Breast epithelium (tissue), 4 donors: ENCODE results near the gene TMEM120A. TPM values are rescaled to one million over a fixed set of nuclear protein-coding genes. Genes with fewer than 3 reads are reported as not detected.

Experiments used
- DNase-seq, 2 donors: peaks; one replicate each; pipeline ENCODE4 v3.0.0-alpha.2; 2019; ENCODE audit warnings: low spot score in 2 of 2
- H3K27ac ChIP-seq, 2 donors: fragments of 200-600 bp; sonication (generic) in 1 of 2; one replicate each; pipeline ENCODE4 v1.5.1; 2016 to 2019; ENCODE audit warnings: mild to moderate bottlenecking in 1 of 2
- H3K27me3 ChIP-seq, 2 donors: fragments of 200-600 bp; sonication (generic) in 1 of 2; one replicate each; pipeline versions ENCODE4 v1.5.1 to v1.6.0; 2017 to 2019; ENCODE audit warnings: control low read depth in 1 of 2, mild to moderate bottlenecking in 1 of 2
- H3K36me3 ChIP-seq: fragments of 200-600 bp; one replicate; pipeline ENCODE4 v1.5.1; 2019
- H3K4me1 ChIP-seq, 2 donors: fragments of 200-600 bp; sonication (generic); one replicate each; pipeline ENCODE4 v1.5.1; 2016 to 2019; ENCODE audit warnings: control low read depth in 1 of 2
- H3K4me3 ChIP-seq, 3 donors: fragments of 200-600 bp; sonication (generic); 1 replicate in 2 of 3; 2 replicates in 1 of 3; pipeline ENCODE4 v1.5.1; 2016 to 2019; ENCODE audit warnings: mild to moderate bottlenecking in 3 of 3, moderate library complexity in 2 of 3
- H3K9me3 ChIP-seq, 2 donors: fragments of 200-600 bp; sonication (generic) in 1 of 2; one replicate each; pipeline ENCODE4 v1.5.1; 2016 to 2019; ENCODE audit warnings: control low read depth in 1 of 2
- POLR2A ChIP-seq: fragments of 450-650 bp; IDR thresholded peaks from one replicate; pipeline ENCODE4 v1.6.1; 2016; ENCODE audit warnings: antibody characterized with exemption, mild to moderate bottlenecking, moderate library complexity
- POLR2AphosphoS5 ChIP-seq, 3 donors: sonication (generic); formaldehyde crosslinking; IDR thresholded peaks; one replicate each; pipeline ENCODE4 v1.6.1; 2017; ENCODE audit warnings: antibody characterized with exemption in 3 of 3
- intact Hi-C: fragments of 100-400 bp; cut with DNase I; formaldehyde crosslinking; loops from one replicate; pipeline ENCODE4 v1.15.1; 2023; ENCODE audit warnings: low total_unique reads
- total RNA-seq, 3 donors: library from RNA; depleted of rRNA; stranded (reverse); fragments of >200 nt; gene quantifications; one replicate each; pipeline ENCODE4 v1.1.0, GENCODE V29; 2016
- TF ChIP-seq, protein P1 (sequence below), 3 donors: fragments of 450-650 bp; IDR thresholded peaks; one replicate each; pipeline ENCODE4 v1.5.1; 2016 to 2017; ENCODE audit warnings: antibody characterized with exemption in 3 of 3, mild to moderate bottlenecking in 3 of 3, moderate library complexity in 3 of 3

Gene TMEM120A
- total RNA-seq, 3 donors from 2014 or later = 27.2 to 52.0 (median 42.9) TPM

DNA sequence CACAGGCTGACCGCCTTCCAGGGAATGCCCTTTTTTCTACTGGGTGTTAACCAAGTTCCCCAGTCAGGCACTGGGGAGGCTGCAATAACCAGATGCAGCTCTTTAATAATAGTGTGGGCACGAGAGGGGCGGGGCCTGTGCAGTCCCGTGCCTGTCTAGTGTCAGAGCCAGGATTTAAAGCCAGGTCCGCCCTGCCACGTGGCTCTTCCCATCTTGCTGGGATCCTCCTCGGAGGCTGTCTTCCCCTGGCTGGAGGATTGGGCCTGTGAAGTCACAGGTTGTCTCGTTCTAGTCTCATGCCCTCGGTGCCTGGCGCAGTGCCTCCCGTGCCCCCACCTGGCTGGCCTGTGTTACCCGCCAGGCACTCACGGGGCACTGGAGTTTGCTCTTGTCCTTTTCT is 25.2 kb downstream of the TMEM120A start:
- no peaks in the 10 kb centered on the region for H3K36me3 ChIP-seq
- TF ChIP-seq, protein P1, sequence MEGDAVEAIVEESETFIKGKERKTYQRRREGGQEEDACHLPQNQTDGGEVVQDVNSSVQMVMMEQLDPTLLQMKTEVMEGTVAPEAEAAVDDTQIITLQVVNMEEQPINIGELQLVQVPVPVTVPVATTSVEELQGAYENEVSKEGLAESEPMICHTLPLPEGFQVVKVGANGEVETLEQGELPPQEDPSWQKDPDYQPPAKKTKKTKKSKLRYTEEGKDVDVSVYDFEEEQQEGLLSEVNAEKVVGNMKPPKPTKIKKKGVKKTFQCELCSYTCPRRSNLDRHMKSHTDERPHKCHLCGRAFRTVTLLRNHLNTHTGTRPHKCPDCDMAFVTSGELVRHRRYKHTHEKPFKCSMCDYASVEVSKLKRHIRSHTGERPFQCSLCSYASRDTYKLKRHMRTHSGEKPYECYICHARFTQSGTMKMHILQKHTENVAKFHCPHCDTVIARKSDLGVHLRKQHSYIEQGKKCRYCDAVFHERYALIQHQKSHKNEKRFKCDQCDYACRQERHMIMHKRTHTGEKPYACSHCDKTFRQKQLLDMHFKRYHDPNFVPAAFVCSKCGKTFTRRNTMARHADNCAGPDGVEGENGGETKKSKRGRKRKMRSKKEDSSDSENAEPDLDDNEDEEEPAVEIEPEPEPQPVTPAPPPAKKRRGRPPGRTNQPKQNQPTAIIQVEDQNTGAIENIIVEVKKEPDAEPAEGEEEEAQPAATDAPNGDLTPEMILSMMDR (IDR thresholded peaks at IDR 0.05) = no peak
- TF ChIP-seq POLR2AphosphoS5 (IDR thresholded peaks at IDR 0.05) (no peak), POLR2A (no peak)
- H3K27me3 ChIP-seq = no peaks in the 10 kb centered on the region
- H3K4me1 ChIP-seq = peaks cover 0 to 4% of the 10 kb centered on the region in 2 donors
- H3K27ac ChIP-seq = peak overlapping the region in 1 of 2 donors; percentile 90
- no peak overlapping the region for H3K4me3 ChIP-seq
- no peak for DNase-seq
- intact Hi-C loops = no loop called here
- no peaks in the 10 kb centered on the region for H3K9me3 ChIP-seq

DNA sequence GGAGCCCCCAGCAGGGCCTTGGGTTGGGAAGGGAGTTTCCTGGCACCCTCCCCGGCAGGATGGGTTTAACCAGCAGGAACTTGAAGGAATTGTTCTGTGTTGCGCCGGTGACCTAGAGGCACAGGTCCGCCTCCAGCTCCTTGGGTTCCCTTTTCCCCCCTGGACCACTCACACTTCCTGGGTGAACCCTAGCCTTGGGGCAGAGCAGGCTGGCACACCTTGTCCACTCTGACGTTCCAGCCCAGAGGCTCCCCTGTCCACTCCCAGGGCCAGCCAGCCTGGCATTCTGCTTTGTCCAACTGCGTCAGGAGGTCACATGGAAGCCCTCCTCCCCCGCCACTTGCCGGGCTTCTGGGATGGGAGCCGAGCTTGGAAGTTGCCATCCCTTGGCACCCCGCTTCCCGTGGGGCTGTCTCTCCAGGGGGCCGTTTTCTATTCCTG is 25.8 kb downstream of the TMEM120A start:
- DNase-seq = no peak
- Histone ChIP-seq H3K4me3 (no peak overlapping the region), H3K27ac (peak overlapping the region; percentile 52 to 90), H3K36me3 (no peaks in the 10 kb centered on the region), H3K27me3 (no peaks in the 10 kb centered on the region), H3K4me1 (peaks cover 0 to 4% of the 10 kb centered on the region in 2 donors), H3K9me3 (no peaks in the 10 kb centered on the region)
- TF ChIP-seq POLR2A (no peak), POLR2AphosphoS5 (IDR thresholded peaks at IDR 0.05) (no peak)
- TF ChIP-seq, protein P1 (IDR thresholded peaks at IDR 0.05) = no peak
- intact Hi-C loops = no loop called here

DNA sequence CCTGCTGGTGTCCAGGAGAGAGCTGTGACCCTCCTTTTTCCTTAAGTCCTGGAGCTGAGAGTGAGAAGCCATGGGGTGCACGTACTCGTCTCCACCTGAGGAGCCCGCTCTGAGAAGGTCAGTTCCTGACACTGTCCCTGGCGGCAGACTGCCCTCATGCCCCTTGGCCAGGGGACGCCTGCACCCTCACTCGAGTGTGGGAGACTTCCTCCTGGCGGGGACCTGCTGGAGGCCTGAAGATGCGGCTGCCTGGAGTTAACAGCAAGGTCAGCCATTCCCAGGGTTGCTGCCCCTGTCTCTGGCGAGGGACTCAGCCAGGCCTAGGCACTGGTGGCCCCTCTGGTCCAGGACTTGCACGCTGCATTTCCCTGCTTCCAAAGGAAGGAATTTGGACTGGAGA is 26.4 kb downstream of the TMEM120A start:
- no peak overlapping the region for H3K4me3 ChIP-seq
- DNase-seq = no peak
- intact Hi-C loops = no loop called here
- H3K27ac ChIP-seq = peak overlapping the region; percentile 52 to 90
- no peaks in the 10 kb centered on the region for H3K9me3 ChIP-seq
- no peaks in the 10 kb centered on the region for H3K27me3 ChIP-seq
- peaks cover 0 to 4% of the 10 kb centered on the region in 2 donors for H3K4me1 ChIP-seq
- H3K36me3 ChIP-seq = no peaks in the 10 kb centered on the region
- TF ChIP-seq POLR2A = no peak
- TF ChIP-seq POLR2AphosphoS5 (IDR thresholded peaks at IDR 0.05) = no peak
- TF ChIP-seq, protein P1 (IDR thresholded peaks at IDR 0.05) = no peak

DNA sequence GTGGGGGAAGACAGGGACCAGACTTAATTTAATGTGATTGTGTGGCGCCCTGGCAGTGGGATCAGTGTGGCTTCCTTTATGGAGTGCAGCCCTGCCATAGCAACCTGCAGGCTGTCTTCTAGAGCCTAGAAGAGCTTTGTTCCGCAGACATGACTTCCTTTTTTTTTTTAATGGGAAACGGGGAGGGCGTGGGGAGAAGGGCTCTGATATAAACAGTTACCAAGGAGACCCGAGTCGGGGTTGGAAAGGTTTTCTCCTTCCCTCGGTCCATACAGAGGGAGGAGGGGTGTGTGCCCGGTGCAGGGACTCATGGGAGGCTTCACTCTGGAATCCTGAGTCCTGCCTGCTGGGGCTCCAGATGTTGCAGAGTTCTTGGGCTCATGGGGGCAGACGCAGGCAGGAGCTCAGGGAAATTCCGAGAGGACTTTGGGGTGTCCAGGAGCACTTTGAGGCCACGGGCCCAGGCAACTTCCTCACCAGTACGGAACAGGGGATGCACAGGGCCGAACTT is 26.9 kb downstream of the TMEM120A start:
- H3K27me3 ChIP-seq = no peaks in the 10 kb centered on the region
- peak overlapping the region in 1 of 3 donors; percentile 28 for H3K4me3 ChIP-seq
- no peak for DNase-seq
- peak overlapping the region; percentile 52 to 90 for H3K27ac ChIP-seq
- TF ChIP-seq POLR2AphosphoS5 (IDR thresholded peaks at IDR 0.05) (no peak), POLR2A (no peak)
- TF ChIP-seq, protein P1 (IDR thresholded peaks at IDR 0.05) = no peak
- H3K9me3 ChIP-seq = no peaks in the 10 kb centered on the region
- intact Hi-C loops = no loop called here
- H3K4me1 ChIP-seq = peaks cover 0 to 4% of the 10 kb centered on the region in 2 donors
- no peaks in the 10 kb centered on the region for H3K36me3 ChIP-seq

DNA sequence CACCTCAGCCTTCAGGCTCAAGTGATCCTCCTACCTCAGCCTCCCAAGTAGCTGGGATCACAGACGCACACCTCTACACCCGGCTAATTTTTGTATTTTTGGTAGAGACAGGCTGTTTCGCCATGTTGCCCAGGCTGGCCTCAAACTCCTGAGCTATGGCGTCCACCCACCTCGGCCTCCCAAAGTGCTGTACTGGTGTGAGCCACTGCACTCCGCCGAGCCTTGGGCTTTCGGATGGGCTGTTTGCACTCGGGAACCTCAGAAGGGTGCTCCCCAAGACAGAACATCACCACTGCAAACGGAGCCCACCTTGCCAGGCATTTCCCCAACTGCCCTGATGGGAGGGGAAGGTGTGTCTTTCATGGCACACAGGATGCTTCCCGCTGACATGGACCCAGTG is 27.3 kb downstream of the TMEM120A start:
- H3K9me3 ChIP-seq = no peaks in the 10 kb centered on the region
- TF ChIP-seq POLR2A = no peak
- no peak for TF ChIP-seq POLR2AphosphoS5 (IDR thresholded peaks at IDR 0.05)
- TF ChIP-seq, protein P1 (IDR thresholded peaks at IDR 0.05) = no peak
- H3K4me3 ChIP-seq = peak overlapping the region in 1 of 3 donors; percentile 28
- intact Hi-C loops = no loop called here
- no peak for DNase-seq
- peak overlapping the region; percentile 52 to 90 for H3K27ac ChIP-seq
- H3K36me3 ChIP-seq = no peaks in the 10 kb centered on the region
- H3K4me1 ChIP-seq = peaks cover 0 to 4% of the 10 kb centered on the region in 2 donors
- no peaks in the 10 kb centered on the region for H3K27me3 ChIP-seq
